GM19099 (cell line): Measurements from ENCODE around the gene PCAT6.

Experiments
- POLR2A ChIP-seq: IDR thresholded peaks from 3 replicates; pipeline ENCODE4 v1.6.1; 2011; ENCODE audit warnings: low read depth; ENCODE audit not compliant: insufficient read length; ENCODE audit errors: extremely low read depth

Gene PCAT6

GRCh38 chr1:202810615-202811295, at the start of gene PCAT6:
Gene PCAT6 (plus strand): TSS chr1:202810954.
- TF ChIP-seq POLR2A: peak; percentile 49

GRCh38 chr1:202762019-202762418, 48.7 kb upstream of the PCAT6 start:
- TF ChIP-seq POLR2A: no peak

- TF ChIP-seq POLR2A: no peak
Observed at GRCh38 chr1:202765721-202766120, 45.0 kb upstream of the PCAT6 start.

GRCh38 chr1:202770135-202770534, 40.6 kb upstream of the PCAT6 start:
- TF ChIP-seq POLR2A: no peak

- TF ChIP-seq POLR2A: no peak
Observed at GRCh38 chr1:202781180-202781579, 29.6 kb upstream of the PCAT6 start.

GRCh38 chr1:202786804-202787203, 23.9 kb upstream of the PCAT6 start:
- no peak for TF ChIP-seq POLR2A

GRCh38 chr1:202788800-202789199, 22.0 kb upstream of the PCAT6 start:
- TF ChIP-seq POLR2A: no peak

- no peak for TF ChIP-seq POLR2A
Observed at GRCh38 chr1:202791077-202791747, 19.5 kb upstream of the PCAT6 start.

GRCh38 chr1:202794051-202794740, 16.6 kb upstream of the PCAT6 start:
- no peak for TF ChIP-seq POLR2A

- TF ChIP-seq POLR2A: no peak
Observed at GRCh38 chr1:202796670-202797069, 14.1 kb upstream of the PCAT6 start.

GRCh38 chr1:202798260-202798659, 12.5 kb upstream of the PCAT6 start:
- TF ChIP-seq POLR2A: no peak

- TF ChIP-seq POLR2A: no peak
Observed at GRCh38 chr1:202798792-202799331, 11.9 kb upstream of the PCAT6 start.

GRCh38 chr1:202800742-202801141, 10.0 kb upstream of the PCAT6 start:
- no peak for TF ChIP-seq POLR2A

- no peak for TF ChIP-seq POLR2A
Observed at GRCh38 chr1:202801175-202801574, 9.6 kb upstream of the PCAT6 start.

- no peak for TF ChIP-seq POLR2A
Observed at GRCh38 chr1:202802034-202802433, 8.7 kb upstream of the PCAT6 start.
